Mucosa of gallbladder (tissue), 1 donor: ENCODE measurements around the gene ZC3HAV1L. TPM values are rescaled to one million over a fixed set of nuclear protein-coding genes. Genes with fewer than 3 reads are reported as not detected.
"Not testable (repeated sequence)": the region's sequence is repeated elsewhere in the genome, so short reads cannot be mapped to it uniquely, and the experiment has no call there.

Source experiments
- DNase-seq: peaks from one replicate; pipeline ENCODE4 v3.0.0-alpha.2; 2020; ENCODE audit warnings: low spot score
- total RNA-seq: library from RNA; stranded (reverse); gene quantifications from one replicate; pipeline ENCODE4 v1.2.1, GENCODE V29; 2021
- donor health status: DM: no; HTN: no; CAD: no.

ZC3HAV1L gene
- 9.0 TPM for total RNA-seq

- peak; percentile 48 for DNase-seq
Measured at GRCh38 chr7:139035586-139036353, at the start of gene ZC3HAV1L. Gene ZC3HAV1L (minus strand): TSS chr7:139036042. CDS start chr7:139036017, 25 bp downstream.

GRCh38 chr7:139084709-139085108, 48.9 kb upstream of the ZC3HAV1L start:
- no peak for DNase-seq

- no peak for DNase-seq
Measured at GRCh38 chr7:139081584-139081983, 45.7 kb upstream of the ZC3HAV1L start.

GRCh38 chr7:139080905-139081304, 45.1 kb upstream of the ZC3HAV1L start:
- DNase-seq = no peak

GRCh38 chr7:139079861-139080260, 44.0 kb upstream of the ZC3HAV1L start:
- no peak for DNase-seq

GRCh38 chr7:139078911-139079310, 43.1 kb upstream of the ZC3HAV1L start:
- no peak for DNase-seq

GRCh38 chr7:139078399-139078798, 42.6 kb upstream of the ZC3HAV1L start:
- no peak for DNase-seq

GRCh38 chr7:139077706-139078105, 41.9 kb upstream of the ZC3HAV1L start:
- not testable (repeated sequence) for DNase-seq

- DNase-seq = no peak
Measured at GRCh38 chr7:139075871-139076686, 40.2 kb upstream of the ZC3HAV1L start.

- peak; percentile 81 for DNase-seq
Measured at GRCh38 chr7:139075031-139075652, 39.3 kb upstream of the ZC3HAV1L start.

GRCh38 chr7:139072796-139073195, 37.0 kb upstream of the ZC3HAV1L start:
- DNase-seq = no peak

GRCh38 chr7:139071680-139072079, 35.8 kb upstream of the ZC3HAV1L start:
- DNase-seq = no peak

- DNase-seq = no peak
Measured at GRCh38 chr7:139068544-139069399, 32.9 kb upstream of the ZC3HAV1L start.

- DNase-seq = no peak
Measured at GRCh38 chr7:139066315-139066714, 30.5 kb upstream of the ZC3HAV1L start.

GRCh38 chr7:139065323-139065722, 29.5 kb upstream of the ZC3HAV1L start:
- no peak for DNase-seq

GRCh38 chr7:139061416-139061815, 25.6 kb upstream of the ZC3HAV1L start:
- DNase-seq = no peak

- no peak for DNase-seq
Measured at GRCh38 chr7:139060695-139061237, 24.9 kb upstream of the ZC3HAV1L start.

- no peak for DNase-seq
Measured at GRCh38 chr7:139059905-139060304, 24.1 kb upstream of the ZC3HAV1L start.

GRCh38 chr7:139058943-139059342, 23.1 kb upstream of the ZC3HAV1L start:
- no peak for DNase-seq

- no peak for DNase-seq
Measured at GRCh38 chr7:139055674-139056073, 19.8 kb upstream of the ZC3HAV1L start.

GRCh38 chr7:139054656-139055055, 18.8 kb upstream of the ZC3HAV1L start:
- DNase-seq = not testable (repeated sequence)
